NB4 (cell line): ENCODE measurements around the gene METTL18.

Experiments used
- DNase-seq: peaks from one replicate; pipeline ENCODE4 v3.0.0; 2010; ENCODE audit warnings: low read depth
- H3K4me3 ChIP-seq: one replicate; pipeline ENCODE4 v1.5.1; 2011; ENCODE audit warnings: mild to moderate bottlenecking, low read depth, low read length, moderate library complexity
- CTCF ChIP-seq: IDR thresholded peaks from one replicate; pipeline ENCODE4 v1.5.1; 2012; ENCODE audit warnings: low read depth, low read length
- MAX ChIP-seq: IDR thresholded peaks from 2 replicates; pipeline ENCODE4 v1.6.1; 2011; ENCODE audit warnings: low read depth, low read length
- MYC ChIP-seq: IDR thresholded peaks from 2 replicates; pipeline ENCODE4 v1.6.1; 2011; ENCODE audit warnings: low read depth, low read length
- POLR2A ChIP-seq: IDR thresholded peaks from 2 replicates; pipeline ENCODE4 v1.6.1; 2011; ENCODE audit warnings: mild to moderate bottlenecking; ENCODE audit not compliant: insufficient read length; ENCODE audit errors: extremely low read depth

METTL18 gene

GRCh38 chr1:169794530-169795416, at the start of gene METTL18:
Gene METTL18 (minus strand): TSS chr1:169794907. CDS start chr1:169793695, 1,212 bp downstream.
- peak; percentile 95 for DNase-seq
- peak within 1 kb of the TSS; percentile 97 for H3K4me3 ChIP-seq
- TF ChIP-seq CTCF (no peak), MYC (peak; percentile 32; the same call in 1 of the 2 replicates), POLR2A (peak; percentile 69), MAX (no peak; the same call in 1 of the 2 replicates)

GRCh38 chr1:169838942-169839341, 44.2 kb upstream of the METTL18 start:
- TF ChIP-seq CTCF, result no peak
- TF ChIP-seq MYC, result no peak
- no peak for TF ChIP-seq MAX
- TF ChIP-seq POLR2A, result no peak
- DNase-seq, result no peak
- H3K4me3 ChIP-seq, result no peak overlapping the region

- H3K4me3 ChIP-seq, result no peak overlapping the region
- TF ChIP-seq MAX (no peak), POLR2A (no peak), CTCF (no peak), MYC (no peak)
- DNase-seq, result no peak
These were observed 41.5 kb upstream of the METTL18 start for GRCh38 chr1:169836198-169836597.

GRCh38 chr1:169835647-169836046, 40.9 kb upstream of the METTL18 start:
- TF ChIP-seq CTCF, result no peak
- TF ChIP-seq POLR2A, result no peak
- no peak for TF ChIP-seq MYC
- TF ChIP-seq MAX, result no peak
- no peak overlapping the region for H3K4me3 ChIP-seq
- DNase-seq, result no peak

- H3K4me3 ChIP-seq, result no peak overlapping the region
- TF ChIP-seq MYC (no peak), MAX (no peak), POLR2A (no peak), CTCF (no peak)
These were observed 40.2 kb upstream of the METTL18 start for GRCh38 chr1:169834869-169835268.

More at GRCh38 chr1:169834869-169835268, 40.2 kb upstream of the METTL18 start:
- DNase-seq, result no peak
